Measurements from ENCODE around the gene NFATC1.
"Not testable (repeated sequence)": the region's sequence is repeated elsewhere in the genome, so short reads cannot be mapped to it uniquely, and the experiment has no call there.

The NFATC1 gene

GRCh38 chr18:79376661-79377060 is 19.1 kb upstream of the NFATC1 start:
- DNase-seq = not testable (repeated sequence)

DNA sequence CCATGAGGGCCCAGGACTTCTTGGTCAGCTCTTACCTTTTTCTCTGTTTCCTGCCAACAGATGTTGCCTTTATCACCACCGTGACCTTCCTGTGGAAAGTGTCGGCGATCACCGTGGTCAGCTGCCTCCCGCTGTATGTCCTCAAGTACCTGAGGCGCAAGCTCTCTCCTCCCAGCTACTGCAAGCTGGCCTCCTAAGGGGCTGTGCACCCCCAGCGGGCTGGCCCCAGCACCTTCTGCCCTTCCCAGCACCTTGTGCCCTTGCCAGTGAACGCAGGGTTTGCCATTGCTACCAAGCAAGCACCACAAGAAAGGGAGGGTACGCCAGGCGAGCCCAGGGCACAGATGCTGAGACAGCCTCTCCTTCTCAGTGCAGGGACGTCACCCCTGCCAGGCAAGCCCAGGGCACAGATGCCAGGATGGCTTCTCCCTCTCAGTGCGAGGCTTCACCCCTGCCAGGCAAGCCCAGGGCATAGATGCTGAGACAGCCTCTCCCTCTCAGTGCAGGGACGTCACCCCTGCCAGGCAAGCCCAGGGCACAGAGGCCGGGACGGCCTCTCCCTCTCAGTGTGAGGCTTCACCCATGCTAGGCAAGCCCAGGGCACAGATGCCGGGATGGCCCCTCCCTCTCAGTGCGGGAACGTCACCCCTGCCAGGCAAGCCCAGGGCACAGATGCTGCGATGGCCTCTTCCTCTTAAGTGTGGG is 18.4 kb upstream of the NFATC1 start:
- no peak for DNase-seq

DNA sequence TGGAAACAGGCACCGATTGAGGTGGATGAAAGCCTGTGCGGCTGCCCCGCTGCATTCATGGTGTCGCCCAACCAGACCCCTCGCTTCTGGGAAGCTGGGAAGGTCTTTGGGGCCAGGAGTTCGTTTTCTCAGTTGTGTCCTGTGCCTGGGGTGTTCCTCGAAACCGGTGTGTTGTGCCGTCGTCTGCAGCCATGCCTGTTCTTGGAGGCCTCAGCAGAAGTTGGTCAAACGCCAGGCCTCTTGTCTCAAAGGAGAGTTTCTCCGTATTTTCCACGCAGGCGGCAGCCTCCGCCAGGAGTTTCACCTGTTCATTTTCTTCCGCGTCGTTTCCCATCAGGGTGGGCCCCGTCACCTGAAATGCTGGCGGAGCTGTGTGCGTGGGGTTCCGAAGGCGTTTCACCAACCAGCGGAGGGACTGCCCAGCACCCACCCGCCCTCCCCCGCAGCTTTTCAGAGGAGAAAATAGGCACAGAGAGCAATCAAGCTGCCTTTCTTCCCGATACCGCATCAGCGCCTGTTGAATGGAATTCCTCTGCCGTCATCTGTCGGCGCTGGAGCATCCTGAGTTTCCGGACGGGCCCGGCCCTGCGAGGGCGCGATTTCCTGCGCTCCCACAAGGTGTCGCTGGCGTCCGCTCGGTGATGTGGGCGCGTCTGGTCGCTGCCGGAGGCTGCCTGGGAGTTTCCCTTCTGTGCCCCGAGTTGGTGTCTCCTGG is 17.0 kb upstream of the NFATC1 start:
- DNase-seq = peak; percentile 85

DNA sequence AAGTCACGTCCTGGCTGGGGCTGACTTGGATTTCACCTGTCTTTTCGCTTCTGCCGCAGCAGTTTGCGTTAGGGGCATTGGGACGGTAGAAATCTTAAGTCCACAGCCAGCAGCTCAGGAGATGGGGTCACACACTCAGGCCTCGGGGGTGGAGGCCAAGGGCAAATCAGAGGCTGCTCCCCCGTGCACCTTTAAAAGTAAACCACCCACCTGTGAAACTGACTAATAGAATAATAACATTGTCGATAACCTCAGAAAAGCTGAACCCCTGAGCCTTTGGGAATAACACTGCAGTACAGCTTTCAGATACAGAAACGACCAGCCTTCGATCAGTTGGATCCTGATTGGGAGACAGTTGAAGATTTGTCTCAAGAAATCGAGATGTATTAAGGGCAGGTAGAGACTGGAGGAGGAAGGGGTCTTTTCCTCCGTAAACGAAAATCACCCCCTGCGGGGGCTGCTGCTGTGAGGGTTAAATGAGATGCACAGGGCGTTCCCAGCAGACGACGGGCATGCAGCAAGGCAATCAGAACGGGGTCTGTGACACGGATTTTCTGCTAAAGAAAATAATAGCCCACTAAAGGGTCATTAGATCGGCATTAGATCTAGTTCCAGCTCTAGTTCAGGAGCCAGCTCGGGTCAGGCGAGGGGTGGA is 16.4 kb upstream of the NFATC1 start:
- no peak for DNase-seq

GRCh38 chr18:79379931-79380815 is 15.6 kb upstream of the NFATC1 start:
- no peak for DNase-seq

DNA sequence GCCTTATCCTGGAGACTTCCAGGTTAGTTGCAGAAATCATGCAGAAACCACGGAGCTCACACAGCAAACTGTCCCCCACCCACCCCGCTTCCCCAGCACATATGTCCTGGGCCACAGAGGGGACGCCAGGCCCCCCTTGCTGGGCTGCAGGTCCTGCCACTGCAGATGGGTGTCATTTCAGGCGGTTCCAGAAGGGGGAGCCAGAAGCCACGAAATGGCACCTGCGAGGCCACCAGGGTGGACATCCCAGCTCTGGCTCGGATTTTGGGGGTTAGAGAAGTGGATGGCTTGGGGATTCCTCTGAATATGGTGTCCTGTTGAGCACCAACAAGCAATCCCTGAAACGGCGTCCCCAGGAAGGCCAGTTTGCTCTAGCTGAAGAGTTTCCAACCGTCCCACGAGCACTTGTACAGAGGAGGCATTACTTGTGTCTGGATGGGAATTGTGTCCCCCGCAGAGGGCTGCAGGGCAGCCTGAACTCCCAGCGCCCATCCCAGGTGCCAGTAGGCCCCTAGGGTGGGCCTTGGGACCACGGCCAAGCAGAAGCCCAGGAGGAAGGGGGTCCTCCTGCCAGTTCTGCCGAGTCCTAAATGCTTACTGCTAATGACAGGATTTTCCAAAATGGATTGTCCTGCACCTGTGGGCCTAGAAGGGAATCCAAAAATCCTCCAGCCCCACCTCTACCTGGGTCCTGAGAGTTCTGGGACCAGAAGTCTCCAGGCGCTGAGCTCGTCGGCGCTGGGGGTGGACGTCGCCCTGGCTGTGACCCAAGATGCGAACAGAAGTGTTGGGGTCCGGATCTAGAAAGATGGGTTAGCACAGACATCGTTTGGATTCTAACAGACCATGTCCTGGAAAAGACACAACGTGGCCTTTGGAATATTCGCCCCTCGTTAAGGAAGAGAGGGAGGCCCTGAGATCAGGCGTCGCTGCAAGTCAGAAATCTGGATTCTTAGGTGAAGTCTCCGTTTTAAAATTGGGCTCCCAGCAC is 14.6 kb upstream of the NFATC1 start:
- DNase-seq = peak; percentile 79

DNA sequence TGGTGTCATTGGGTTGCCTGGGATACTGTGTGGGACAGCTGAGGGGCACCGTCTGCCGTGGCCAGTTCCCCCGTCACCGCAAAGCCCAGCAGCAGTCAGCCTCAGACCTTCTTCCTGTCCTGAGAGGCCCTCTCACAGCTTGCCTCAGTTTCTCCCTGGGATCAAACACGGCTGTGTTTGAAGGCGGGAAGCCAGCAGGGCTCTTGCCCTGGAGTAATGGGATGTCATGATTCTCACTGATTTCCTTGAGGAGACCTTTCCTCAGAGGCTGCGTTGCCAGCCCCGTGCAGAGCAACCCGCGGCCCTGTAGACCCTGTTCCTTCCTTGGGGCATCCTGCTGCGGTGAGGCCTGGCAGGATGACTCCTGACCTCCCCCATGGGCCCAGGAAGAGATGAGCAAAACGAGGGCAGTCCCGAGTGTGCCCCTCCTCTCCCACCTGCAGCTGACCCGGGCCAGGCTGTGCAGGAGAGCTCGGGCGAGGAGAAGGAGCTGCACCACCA is 13.9 kb upstream of the NFATC1 start:
- no peak for DNase-seq

DNA sequence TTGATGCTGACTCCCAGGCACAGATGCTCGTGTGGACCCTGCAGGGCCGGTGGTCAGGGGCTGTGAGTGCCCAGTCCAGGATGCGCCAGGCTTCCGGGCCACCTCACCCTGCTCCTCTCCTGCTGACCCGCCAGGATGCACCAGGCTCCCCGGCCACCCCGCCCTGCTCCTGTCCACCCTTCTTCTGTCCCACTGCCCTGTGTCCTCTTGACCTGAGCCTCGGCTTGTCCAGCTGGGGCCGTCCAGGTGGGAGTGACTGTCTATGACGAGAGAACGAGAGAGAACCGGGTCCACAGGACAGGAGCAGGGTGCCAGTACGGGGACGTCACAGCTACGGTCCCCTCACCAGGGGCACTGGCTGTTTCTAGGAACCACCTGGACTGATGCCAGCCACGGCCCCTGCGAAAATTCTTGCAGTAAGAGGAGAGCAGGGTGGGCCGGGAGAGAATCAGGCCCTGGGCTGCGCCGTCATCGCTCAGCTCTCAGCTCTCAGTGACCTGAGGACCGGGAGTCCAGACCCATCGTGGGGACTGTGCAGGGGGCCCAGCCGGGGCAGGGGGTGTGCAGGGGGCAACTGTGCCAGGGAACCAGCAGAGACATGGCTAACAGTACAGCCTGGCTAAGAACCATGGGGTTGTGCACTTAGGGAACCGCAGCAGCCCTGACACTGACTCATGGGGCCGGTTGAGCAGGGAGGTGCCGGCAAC is 12.9 kb upstream of the NFATC1 start:
- no peak for DNase-seq

GRCh38 chr18:79383388-79384056 is 12.2 kb upstream of the NFATC1 start:
- DNase-seq = no peak

DNA sequence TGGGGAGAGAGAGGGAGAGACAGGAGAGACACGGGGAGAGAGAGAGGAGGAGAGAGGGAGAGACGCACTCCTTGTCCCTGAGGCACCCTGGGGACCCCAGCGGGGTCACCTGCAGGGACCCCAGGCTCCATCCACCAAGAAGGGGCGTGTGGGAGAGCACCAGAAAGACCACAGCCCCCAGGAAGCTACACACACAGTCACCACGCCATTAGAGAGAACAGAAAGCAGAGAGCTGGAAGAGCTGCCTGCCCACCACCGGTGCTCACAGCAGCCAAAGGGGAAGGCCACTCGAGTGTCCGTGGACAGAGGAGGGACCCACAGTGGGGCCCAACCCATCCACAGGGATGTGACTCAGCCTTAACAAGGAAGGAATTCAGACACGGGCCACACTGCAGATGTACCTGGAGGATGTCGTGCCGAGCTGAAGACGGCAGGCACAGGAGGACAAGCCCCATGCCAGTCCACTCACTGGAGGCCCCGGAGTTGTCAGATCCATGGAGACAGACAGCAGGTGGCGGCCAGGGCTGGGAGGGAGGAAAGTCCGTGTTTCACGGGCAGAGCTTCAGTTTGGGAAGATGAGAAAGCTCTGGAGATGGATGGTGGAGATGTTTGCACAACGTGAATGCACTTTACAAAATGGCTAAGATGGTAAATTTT is 11.5 kb upstream of the NFATC1 start:
- DNase-seq = no peak

- DNase-seq = no peak
Measured at GRCh38 chr18:79384834-79385233, 10.9 kb upstream of the NFATC1 start.

- DNase-seq = no peak
Measured at GRCh38 chr18:79385326-79385707, 10.4 kb upstream of the NFATC1 start.

- DNase-seq = no peak
Measured at GRCh38 chr18:79385708-79386341, 9.9 kb upstream of the NFATC1 start.

DNA sequence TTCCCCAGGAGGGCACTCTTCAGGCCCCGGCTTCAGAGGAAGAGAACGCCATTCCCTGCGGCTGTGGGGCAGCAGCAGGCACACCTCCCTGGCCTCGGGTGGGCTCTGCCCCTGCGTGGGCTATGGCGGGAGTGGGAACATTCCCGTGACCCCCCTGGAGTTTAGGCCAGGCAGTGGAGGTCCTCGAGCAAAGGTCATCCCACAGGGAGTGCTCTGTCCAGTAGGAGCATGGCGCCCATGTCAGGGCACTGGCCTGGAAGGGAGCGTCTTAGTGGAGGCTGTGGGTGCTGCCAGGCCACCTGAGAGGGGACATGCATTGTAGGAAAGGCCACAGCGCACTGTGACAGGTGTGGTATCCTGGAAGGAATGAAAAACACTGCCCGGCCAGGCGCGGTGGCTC is 9.2 kb upstream of the NFATC1 start:
- no peak for DNase-seq

DNA sequence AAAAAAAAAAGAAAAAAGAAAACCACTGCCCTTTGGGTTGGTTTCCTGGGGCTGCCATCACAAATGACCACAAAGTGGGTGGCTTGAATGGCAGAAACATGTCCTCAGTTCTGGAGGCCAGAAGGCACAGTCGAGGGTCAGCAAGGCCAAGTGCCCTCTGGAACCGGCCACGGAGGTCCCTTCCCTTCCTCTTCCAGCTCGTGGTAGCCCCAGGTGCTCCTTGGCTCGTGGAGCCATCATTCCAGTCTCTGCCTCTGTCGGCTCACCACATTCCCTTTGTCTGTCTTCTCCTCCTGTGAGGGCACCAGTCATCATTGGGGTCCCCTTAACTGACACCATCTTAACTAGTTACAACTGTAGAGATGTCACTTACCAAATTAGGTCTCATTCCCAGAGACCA is 8.5 kb upstream of the NFATC1 start:
- no peak for DNase-seq

GRCh38 chr18:79387615-79388014 is 8.1 kb upstream of the NFATC1 start:
- no peak for DNase-seq

DNA sequence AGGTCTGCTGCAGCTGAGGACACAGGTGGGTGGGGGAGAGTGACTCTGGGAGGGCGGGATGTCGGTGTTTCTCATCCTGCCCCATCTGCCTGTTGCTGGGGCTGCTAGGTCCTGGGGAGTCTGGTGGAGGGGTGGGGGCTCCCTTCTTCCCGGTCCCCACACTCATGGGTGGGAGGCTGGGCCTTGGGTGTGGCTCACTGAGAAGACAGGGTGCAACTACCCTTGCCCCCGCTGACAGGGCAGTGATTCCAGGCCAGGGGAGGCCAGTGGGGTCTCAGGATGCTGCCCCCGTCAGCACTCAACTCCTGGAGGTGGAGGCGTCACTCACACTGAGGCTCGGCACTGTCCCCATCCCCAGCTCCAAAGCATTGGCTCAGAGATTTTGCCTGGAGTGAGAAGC is 7.7 kb upstream of the NFATC1 start:
- no peak for DNase-seq

DNA sequence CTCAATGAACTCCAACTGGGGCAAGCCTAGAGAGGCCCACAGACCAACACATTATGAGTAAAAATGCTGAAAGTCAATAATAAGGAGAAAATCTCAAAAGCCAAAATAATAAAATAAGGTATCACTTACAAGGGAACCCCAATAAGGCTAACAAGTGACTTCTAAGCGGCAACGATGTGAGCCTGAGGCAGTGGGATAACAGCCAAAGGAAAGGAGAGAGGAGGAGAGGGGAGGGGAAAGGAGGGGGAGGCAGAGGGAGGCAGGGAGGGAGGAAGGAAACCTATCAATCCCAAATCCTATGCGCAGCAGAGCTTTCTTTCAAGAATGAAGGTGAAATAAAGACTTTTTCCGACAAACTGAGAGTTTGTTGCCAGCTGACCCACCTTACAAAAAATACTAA is 6.0 kb upstream of the NFATC1 start:
- no peak for DNase-seq

DNA sequence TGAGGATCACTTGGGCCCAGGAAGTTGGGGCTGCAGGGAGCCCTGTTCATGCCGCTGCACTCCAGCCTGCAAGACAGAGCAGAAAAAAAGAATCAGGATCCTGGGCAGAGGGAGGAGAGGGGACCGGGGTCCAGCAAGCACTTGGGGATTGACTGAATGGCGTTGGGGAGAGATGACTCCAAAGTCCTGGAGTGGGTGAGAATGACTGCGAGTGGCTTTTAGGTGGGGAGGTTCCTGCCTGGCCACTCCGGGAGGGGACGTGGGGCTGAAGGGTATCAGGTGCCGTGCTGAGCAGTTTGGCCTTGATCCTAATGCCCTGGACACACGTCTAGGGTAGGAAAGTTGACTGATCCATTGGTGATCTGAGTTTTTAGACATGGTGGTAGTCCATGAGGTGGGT is 3.5 kb upstream of the NFATC1 start:
- no peak for DNase-seq
